Measurements from ENCODE around the gene CHGA. TPM values are rescaled to one million over a fixed set of nuclear protein-coding genes. Genes with fewer than 3 reads are reported as not detected.
A peak's percentile ranks its signal among the peaks of the same experiment; 100 is the strongest.

CHGA gene
- total RNA-seq, 1 donor from 2014 or later = 0.08 TPM

- ATAC-seq = peak; percentile 86
Observed at GRCh38 chr14:92945959-92946846, 23.3 kb downstream of the CHGA start.

- no peak for ATAC-seq
Observed at GRCh38 chr14:92946847-92947545, 24.0 kb downstream of the CHGA start.

GRCh38 chr14:92948647-92949046 lies 25.7 kb downstream of the CHGA start:
- ATAC-seq = no peak

GRCh38 chr14:92949496-92950192 lies 26.7 kb downstream of the CHGA start:
- ATAC-seq = no peak

- ATAC-seq = no peak
Observed at GRCh38 chr14:92950193-92950540, 27.2 kb downstream of the CHGA start.

GRCh38 chr14:92950773-92951172 lies 27.8 kb downstream of the CHGA start:
- ATAC-seq = no peak

GRCh38 chr14:92951261-92951660 lies 28.3 kb downstream of the CHGA start:
- no peak for ATAC-seq

- ATAC-seq = peak; percentile 84
Observed at GRCh38 chr14:92951912-92952471, 29.0 kb downstream of the CHGA start.

- ATAC-seq = no peak
Observed at GRCh38 chr14:92952481-92953298, 29.7 kb downstream of the CHGA start.

- no peak for ATAC-seq
Observed at GRCh38 chr14:92953526-92953925, 30.6 kb downstream of the CHGA start.

GRCh38 chr14:92954933-92955332 lies 32.0 kb downstream of the CHGA start:
- no peak for ATAC-seq

GRCh38 chr14:92955381-92955780 lies 32.4 kb downstream of the CHGA start:
- no peak for ATAC-seq

GRCh38 chr14:92956961-92957360 lies 34.0 kb downstream of the CHGA start:
- ATAC-seq = no peak

GRCh38 chr14:92958373-92959188 lies 35.6 kb downstream of the CHGA start:
- ATAC-seq = no peak

GRCh38 chr14:92959189-92959531 lies 36.2 kb downstream of the CHGA start:
- ATAC-seq = no peak

GRCh38 chr14:92959761-92960680 lies 37.1 kb downstream of the CHGA start:
- no peak for ATAC-seq

GRCh38 chr14:92960706-92961566 lies 38.0 kb downstream of the CHGA start:
- ATAC-seq = no peak

GRCh38 chr14:92961567-92961855 lies 38.6 kb downstream of the CHGA start:
- no peak for ATAC-seq

GRCh38 chr14:92962031-92962830 lies 39.3 kb downstream of the CHGA start:
- no peak for ATAC-seq
